Smooth muscle cell of the brain vasculature (primary cell): ENCODE data around the gene LENG9.

Experiments used
- DNase-seq: peaks from one replicate; pipeline ENCODE4 v3.0.0-alpha.2; 2012; ENCODE audit warnings: low read depth, low spot score

LENG9 gene

GRCh38 chr19:54439174-54439851 is 24.3 kb downstream of the LENG9 start:
- no peak for DNase-seq

GRCh38 chr19:54436628-54437252 is 26.8 kb downstream of the LENG9 start:
- DNase-seq = no peak

GRCh38 chr19:54436031-54436523 is 27.5 kb downstream of the LENG9 start:
- DNase-seq = no peak

GRCh38 chr19:54435551-54436016 is 28.0 kb downstream of the LENG9 start:
- no peak for DNase-seq

- no peak for DNase-seq
Measured at GRCh38 chr19:54434873-54435214, 28.7 kb downstream of the LENG9 start.

- DNase-seq = no peak
Measured at GRCh38 chr19:54434112-54434872, 29.3 kb downstream of the LENG9 start.

GRCh38 chr19:54433697-54434096 is 29.9 kb downstream of the LENG9 start:
- no peak for DNase-seq

GRCh38 chr19:54432144-54432738 is 31.3 kb downstream of the LENG9 start:
- DNase-seq = no peak

- no peak for DNase-seq
Measured at GRCh38 chr19:54431255-54431838, 32.2 kb downstream of the LENG9 start.

GRCh38 chr19:54430306-54431254 is 33.0 kb downstream of the LENG9 start:
- no peak for DNase-seq

GRCh38 chr19:54429545-54430227 is 33.9 kb downstream of the LENG9 start:
- DNase-seq = no peak

- no peak for DNase-seq
Measured at GRCh38 chr19:54429176-54429495, 34.4 kb downstream of the LENG9 start.

GRCh38 chr19:54428323-54429175 is 35.0 kb downstream of the LENG9 start:
- no peak for DNase-seq

- DNase-seq = no peak
Measured at GRCh38 chr19:54427586-54427985, 36.0 kb downstream of the LENG9 start.

- DNase-seq = no peak
Measured at GRCh38 chr19:54426291-54426931, 37.2 kb downstream of the LENG9 start.

- no peak for DNase-seq
Measured at GRCh38 chr19:54425382-54425723, 38.2 kb downstream of the LENG9 start.

- no peak for DNase-seq
Measured at GRCh38 chr19:54424660-54425381, 38.8 kb downstream of the LENG9 start.

GRCh38 chr19:54424201-54424600 is 39.4 kb downstream of the LENG9 start:
- DNase-seq = no peak
